GM21526 (cell line): ENCODE results near the gene ARMC9.
"Not testable (repeated sequence)": the region's sequence is repeated elsewhere in the genome, so short reads cannot be mapped to it uniquely, and the experiment has no call there.

Experiments used
- ATAC-seq: cut with Tn5 transposase; IDR thresholded peaks from one replicate; pipeline ENCODE4 v1.9.1; 2021; ENCODE audit warnings: moderate library complexity; ENCODE audit not compliant: unreplicated experiment, low FRiP score

ARMC9 gene

DNA sequence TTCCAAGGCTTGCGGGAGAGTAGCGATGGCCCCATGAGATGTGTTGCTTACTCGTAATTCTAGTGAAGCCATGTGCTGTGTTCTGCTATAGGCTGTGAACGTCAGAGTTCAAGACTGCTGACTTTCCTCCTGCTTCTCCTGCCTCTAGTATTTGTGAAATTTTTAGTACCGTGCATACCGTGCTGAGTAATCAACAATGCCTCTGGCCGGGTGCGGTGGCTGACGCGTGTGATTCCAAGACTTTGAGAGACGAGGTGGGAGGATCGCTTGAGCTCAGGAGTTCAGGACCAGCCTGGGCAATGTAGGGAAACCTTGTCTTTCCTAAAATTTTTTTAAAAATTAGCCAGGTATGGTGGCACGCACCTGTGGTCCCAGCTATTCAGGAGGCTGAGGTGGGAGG is 137.2 kb downstream of the ARMC9 start:
- no peak for ATAC-seq

DNA sequence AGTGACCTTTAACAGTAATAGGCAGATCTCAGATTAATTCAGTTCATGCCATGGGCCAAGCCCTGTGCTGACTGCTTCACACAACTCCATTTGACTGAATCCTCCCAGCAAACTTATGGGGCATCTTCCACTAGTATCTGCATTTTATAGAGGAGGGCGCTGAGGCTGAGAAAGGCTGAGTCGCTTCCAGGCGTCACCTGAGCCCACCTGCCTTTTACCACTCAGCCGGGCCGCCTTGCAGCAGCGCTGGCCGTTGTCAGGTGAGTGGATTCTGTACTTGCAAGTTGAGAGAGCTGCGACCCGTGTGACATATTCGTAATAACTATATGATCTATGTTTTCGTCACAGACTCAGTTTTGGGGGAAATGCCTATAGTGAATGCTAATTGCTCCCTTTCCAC is 137.8 kb downstream of the ARMC9 start:
- no peak for ATAC-seq

DNA sequence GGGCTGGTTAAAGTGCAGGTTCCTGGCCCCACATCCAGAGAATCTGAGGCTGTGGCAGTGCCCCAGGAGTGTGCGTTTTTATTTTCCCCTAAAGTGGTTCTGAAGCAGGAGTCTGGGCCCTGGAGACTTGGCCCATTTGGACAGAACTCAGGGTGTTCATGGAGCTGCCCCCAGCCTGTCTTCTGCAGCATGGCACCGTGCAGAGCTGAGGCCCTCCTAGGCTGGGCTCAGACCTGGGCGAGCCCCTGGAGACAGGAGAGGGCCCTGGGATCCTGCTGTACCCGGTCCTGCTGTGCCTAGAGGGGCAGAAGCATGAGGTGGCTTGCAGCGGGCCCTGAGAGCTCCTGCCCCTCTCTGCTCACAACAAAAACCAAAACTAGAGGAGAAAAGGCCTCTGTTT is 138.3 kb downstream of the ARMC9 start:
- ATAC-seq = no peak

DNA sequence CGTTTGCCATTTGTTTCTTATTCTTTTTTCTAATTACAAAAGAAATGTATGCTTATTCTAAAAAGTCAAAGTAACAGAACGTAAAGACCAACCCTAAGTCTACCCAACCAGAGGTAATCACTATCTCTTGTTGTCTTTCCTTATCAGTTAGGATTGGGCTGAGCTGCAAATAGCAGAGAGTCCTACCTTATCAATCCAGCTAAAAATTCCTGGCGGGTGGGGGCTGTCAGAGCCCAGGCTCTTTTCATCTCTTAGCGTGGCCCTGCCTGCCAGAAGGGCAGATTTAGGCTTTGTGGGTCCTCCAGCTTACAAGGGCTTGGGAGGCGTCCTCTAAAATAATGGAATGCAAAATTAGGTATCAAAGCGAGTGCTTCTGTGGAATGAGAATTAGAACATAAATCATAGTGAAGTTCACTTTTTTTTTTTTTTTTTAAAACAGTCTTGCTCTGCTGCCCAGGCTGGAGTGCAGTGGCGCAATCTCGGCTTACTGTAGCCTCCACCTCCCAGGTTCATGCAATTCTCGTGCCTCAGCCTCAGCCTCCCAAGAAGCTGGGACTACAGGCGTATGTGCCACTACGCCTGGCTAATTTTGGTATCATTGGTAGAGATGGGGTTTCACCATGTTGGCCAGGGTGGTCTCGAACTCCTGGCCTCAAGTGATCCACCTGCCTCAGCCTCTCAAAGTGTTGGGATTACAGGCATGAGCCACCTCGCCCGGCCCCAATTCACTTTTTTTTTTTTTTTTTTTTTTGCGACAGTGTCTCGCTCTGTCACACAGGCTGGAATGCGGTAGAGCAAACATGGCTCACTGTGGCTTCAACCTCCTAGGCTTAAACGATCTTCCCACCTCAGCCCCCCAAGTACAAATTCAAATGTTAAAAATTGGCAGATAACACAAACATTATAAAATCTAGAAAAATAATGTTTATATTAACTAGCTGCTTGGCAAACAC is 139.7 kb downstream of the ARMC9 start:
- no peak for ATAC-seq

DNA sequence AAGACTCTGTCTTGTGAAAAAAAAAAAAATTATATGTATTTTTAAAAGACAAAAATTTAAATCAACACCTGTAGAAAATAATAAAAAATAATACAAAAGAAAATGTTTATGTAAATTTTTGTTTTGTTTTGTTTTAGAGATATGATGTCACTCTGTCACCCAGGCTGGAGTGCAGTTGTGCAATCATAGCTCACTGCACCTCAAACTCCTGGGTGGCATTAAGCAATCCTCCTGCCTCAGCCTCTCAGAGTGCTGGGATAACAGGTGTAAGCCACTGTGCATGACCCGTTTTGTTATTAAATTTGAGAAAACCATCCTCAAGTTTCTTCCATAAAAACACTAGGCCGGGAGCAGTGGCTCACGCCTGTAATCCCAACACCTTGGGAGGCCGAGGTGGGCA is 140.9 kb downstream of the ARMC9 start:
- ATAC-seq = no peak

DNA sequence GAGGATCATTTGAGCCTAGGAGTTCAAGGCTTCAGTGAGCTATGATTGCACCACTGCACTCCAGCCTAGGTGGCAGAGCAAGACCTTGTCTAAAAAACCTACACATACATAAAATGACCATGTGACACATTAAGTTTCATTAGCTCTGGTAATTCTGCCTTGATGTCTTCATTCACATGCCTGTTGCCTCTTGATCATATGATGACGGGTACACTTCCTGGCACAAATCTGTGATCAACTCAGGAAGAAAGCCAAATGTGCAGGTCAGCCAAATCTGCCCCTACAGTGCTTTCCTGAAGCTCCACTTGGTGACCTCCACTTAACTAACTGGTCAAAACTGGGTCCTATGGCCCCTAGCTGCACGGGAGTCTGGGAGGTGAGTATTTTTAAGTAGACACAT is 142.7 kb downstream of the ARMC9 start:
- no peak for ATAC-seq

DNA sequence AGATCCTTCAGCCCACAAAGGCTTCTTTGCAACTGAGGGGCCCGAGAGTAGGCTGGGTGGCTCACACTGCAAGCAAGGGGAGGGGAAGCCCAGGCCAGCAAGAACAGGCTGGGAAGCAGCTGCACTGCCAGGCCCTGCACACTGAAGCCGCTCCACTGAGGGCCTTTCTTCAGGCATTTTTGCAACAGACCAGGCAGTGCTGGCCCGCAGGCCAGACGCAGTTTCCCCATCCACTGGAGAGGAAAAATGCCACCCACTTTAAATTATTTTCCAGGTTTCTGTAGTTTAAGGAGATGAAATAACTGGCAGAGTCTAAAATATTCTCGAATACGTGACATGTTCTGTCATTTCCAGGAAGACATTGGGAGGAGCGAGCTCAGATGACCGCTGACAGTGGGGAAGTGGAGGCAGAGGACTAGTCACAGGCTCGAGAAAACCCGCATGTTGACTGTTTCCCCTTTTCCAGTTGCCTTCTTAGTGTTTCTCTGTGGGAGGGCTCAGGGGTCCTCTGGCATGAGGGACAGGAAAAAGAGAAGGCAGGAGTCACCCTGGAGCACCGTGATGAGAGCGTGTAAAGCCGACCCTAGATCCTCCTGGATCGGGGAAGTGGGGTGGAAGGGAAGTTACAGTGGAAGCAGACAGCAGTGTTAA is 143.8 kb downstream of the ARMC9 start:
- no peak for ATAC-seq

DNA sequence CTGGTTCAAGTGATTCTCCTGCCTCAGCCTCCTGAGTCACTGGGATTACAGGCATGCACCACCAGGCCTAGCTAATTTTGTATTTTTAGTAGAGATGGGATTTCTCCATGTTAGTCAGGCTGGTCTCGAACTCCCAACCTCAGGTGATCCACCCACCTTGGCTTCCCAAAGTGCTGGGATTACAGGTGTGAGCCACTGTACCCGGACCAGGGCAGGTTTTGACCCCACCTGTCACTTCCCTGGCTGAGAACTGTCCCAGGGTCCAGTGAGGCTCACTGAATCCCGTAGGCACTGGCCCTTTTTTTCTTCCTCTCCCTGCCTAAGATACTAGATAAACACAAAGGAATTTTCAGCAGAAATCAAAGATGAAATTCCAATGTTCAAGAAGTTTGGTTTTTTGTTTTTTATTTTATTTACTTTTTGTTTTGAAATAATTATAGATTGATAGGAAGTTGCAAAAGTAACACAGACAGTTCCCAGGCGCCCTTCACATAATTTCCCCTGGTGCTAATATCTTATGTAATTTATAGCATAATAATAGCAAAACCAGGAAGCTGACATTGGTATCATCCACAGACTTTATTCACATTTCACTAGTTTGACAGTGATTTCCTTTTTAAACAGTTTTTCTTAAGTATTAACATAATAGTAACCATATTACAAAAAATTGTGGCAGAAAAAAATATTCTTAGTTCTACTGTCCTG is 144.7 kb downstream of the ARMC9 start:
- no peak for ATAC-seq

DNA sequence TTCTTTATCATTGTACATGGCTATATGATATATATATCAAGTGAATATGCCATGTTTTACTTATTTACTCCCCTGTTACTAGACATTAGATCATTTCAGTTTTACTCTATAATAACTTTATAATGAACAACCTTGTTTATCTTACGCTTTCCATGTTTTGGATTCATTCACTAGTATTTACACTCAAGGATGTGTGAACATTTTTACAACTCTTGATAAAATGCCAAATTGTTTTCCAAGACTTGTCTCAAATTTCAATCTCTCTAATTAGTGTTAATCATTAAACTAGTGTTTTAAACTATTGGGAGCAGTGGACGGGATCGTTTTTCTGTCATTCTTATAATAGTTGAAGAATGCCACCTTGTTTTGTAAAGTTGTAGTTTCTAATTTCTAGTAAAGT is 145.6 kb downstream of the ARMC9 start:
- no peak for ATAC-seq

DNA sequence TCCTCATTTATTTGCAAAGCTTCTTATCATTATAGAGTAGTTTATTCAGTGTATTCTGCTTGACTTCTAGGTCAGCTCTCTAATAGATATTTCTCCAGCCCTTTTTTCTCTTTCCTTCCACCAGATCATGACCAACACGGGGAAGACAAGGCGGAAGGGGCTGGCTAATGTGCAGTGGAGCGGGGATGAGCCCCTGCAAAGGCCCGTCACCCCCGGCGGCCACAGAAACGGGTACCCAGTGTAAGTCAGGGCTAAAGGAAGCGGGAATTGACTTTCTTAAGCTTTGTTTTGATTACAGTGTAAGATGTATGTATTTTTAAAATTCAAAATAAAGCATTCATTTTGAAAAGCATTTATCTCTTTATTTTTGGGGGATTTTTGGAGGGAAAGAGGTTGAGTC is 146.4 kb downstream of the ARMC9 start:
- no peak for ATAC-seq

DNA sequence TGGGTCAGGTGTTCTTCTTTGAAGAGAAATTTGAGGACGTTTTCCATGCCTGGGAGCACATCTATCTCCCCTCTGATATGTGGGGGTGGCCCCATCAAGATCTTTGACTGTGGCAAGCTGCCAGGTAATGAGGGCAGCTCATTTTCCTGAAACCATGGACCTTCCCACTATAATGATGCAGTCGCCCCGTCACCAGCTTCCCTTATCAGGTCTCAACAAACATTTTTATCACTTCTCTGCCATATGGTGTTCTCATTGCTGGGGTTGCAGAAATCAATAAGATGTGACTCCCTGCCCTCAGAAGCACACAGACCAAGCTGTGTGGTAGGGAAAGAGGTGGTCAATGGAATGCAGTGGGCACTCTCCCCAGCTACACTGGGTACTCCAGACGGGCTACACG is 148.7 kb downstream of the ARMC9 start:
- no peak for ATAC-seq

DNA sequence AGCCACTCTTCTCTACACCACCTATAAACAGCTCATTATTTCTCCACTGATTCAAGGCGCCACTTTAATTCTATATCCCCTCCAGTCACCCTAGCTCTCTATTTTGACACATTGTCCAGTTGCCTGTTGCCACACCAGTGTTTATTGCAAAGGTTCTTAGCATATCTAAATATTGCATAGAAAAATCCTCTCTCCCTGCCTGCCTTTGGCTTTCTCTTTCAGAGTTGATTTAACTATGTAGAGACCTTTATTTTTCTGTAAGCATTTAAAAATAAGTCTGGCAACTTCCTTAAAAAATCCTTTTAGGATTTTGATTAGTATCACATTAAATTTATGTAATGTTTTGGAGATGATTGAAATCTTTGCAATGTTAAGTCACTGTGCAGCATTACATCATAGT is 149.2 kb downstream of the ARMC9 start:
- ATAC-seq = no peak

DNA sequence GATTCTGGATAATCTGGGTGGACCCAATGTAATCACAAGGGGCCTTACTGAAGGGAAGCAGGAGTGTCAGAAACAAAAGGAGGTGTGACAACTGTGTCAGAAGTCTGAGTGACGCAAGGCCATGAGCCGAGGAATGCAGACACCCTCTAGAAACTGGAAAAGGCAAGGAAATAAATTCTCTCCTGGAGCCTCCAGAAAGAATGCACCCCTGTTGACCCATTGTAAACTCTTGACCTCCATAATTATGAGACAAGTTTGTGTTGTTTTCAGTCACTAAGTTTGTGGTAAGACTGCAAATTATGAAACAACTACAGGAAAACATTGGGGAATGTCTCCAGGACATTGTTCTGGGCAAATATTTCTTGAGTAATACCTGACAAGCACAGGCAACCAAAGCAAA is 149.7 kb downstream of the ARMC9 start:
- no peak for ATAC-seq

DNA sequence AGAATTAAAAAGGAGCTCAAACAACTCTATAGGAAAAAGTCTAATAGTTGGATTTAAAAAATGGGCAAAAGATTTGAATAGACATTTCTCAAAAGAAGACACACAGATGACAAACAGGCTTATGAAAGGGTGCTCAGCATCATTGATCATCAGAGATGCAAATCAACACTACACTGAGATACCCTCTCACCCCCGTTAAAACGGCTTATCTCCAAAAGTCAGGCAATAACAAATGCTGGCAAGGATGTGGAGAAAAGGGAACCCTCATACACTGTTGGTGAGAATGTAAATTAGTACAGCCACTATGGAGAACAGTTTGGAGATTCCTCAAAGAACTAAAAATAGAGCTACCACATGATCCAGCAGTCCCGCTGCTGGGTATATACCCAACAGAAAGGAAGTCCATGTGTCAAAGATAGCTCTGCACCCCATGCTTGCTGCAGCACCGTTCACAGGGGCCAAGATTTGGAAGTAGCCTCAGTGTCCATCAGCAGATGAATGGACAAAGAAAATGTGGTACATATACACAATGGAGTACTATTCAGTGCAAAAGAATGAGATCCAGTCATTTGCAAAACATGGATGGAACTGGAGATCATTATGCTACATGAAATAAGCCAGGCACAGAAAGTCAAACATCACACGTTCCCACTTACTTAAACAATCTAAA is 150.4 kb downstream of the ARMC9 start:
- ATAC-seq = no peak

DNA sequence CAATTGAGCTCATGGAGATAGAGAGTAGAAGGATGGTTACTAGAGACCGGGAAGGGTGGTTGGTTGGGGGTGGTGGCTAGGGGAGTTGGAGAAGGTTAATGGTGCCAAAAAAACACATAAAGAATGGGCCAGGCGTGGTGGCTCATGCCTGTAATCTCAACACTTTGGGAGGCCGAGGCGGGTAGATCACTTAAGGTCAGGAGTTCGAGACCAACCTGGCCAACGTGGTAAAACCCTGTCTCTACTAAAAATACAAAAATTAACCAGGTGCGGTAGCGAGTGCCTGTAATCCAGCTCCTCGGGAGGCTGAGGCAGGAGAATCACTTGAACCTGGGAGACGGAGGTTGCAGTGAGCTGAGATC is 150.9 kb downstream of the ARMC9 start:
- ATAC-seq = not testable (repeated sequence)

DNA sequence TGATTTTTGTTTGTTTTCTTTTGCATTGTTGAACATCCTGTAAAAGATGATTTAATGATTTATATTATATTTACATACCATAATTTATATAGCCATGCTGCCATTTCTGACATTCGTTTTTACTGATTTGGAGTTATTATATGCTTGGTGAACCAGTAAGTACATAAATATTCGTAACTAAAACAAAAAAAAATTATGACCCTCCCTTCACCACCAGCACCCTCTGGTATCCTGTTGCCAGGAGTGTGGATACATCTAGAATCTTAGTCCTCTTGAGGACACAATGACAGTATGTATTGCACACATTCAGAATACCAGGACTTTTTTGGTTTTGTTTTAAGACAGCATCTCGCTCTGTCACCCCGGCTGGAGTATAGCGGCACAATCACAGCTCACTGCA is 153.2 kb downstream of the ARMC9 start:
- no peak for ATAC-seq

DNA sequence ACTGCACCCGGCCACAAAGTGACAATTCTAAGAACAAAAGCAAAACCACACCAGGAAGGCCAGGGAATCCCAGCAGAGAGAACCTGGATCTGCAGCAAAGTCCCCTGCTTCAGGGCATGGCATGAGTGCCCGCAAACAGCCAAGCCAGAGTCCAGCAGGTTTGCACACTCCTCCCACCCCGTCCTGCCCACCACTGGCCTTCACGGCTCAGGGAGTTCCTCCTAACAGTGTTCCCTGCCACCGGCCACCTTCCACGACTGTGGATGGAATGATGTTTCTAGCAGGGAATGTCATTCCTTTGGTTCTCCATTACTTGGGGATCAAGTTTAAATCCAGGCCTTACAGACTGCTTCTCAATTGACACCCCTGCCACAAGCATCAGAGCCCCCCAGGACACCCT is 155.0 kb downstream of the ARMC9 start:
- no peak for ATAC-seq

DNA sequence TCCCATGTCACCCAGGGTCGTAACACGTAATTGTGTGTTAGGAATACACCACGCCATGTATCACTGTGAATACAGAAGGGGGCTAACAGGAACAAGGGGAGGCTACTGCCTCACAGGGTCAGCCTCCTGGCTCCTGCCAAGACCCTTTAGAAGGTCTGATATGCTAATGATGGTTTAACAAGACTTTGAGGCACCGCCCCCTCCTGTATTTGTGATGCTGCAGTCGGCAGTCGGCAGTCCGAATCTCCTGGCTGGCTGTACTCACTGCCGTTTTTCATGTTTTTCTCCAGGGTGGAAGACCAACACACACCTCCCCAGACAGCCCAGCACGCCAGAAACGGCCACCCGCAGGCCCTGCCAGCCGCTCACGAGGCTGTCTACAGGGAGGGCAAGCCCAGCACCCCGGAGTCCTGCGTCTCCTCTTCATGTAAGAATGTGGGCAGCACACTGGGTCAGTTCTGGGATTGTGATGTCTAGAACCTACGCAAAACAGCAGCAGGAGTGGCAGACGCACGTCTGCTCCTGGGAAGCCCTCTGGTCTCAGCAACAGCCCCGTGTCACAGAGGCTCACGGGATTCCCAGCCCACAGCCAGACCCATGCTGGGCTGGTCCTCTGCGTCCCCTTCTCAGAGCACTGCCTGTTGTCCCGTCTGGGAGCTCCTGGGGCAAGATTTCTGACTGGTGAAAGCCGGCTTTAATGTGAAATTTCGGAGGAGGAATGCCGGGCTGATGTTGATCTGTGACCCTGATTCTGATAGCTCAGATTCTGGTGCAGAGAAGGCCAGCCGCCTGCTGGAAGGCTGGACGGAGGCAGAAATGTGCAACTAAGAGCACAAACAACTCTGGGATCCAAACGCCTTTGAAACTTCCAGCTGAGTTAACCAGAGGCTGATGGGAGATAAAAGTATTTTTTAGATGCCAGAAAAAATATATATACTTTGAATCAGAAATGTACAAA is 157.4 kb downstream of the ARMC9 start:
- no peak for ATAC-seq

DNA sequence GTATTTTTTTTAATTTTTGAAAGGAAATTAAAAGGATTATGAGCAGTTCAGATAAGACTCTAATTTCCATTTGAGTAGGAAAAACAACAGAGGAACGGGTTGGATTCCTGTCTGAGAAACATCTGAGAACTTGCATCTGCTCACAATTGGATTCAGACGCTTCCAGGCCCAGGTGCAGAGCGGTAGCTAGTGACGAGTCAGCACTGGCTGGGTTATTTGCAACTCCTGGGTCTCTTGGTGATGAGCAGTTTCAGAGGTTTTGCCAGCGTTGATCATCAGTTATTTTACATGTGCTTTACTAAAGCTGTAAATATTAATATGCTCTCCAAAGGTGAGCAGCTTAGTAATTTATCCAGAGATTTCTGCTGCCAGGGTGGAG is 158.0 kb downstream of the ARMC9 start:
- no peak for ATAC-seq

DNA sequence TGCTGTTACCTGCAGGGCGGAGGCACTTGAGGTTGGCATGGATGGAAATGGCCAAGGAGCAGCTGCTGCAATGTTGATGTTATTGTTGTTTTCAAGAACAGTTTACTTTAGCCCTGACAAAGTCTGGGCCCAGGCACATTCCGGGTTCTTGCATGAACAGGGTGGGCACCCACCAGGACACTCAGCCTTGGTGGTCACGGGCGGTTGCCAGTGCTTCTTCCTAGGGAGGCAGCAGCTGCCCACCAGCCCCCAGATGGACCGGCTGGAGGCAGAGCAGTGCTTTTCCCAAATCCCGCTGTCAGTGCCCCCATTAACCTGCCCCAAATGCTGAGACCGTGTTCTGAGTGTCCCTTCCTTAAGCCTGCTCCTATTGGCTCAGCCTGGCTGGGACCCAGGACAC is 158.6 kb downstream of the ARMC9 start:
- no peak for ATAC-seq
